Stomach smooth muscle (tissue), 2 donors: ENCODE data around the gene RUFY4.

ENCODE experiments used
- H3K27ac ChIP-seq: one replicate; pipeline ENCODE4 v1.7.0; 2013; ENCODE audit warnings: mild to moderate bottlenecking, low read length, inconsistent platforms
- H3K27me3 ChIP-seq, 2 donors: one replicate each; pipeline ENCODE4 v1.7.0; 2013; ENCODE audit warnings: low read length in 2 of 2; ENCODE audit not compliant: insufficient read depth in 2 of 2, control insufficient read depth in 1 of 2
- H3K36me3 ChIP-seq, 2 donors: one replicate each; pipeline ENCODE4 v1.7.0; 2013; ENCODE audit warnings: low read length in 2 of 2; ENCODE audit not compliant: control insufficient read depth in 2 of 2, insufficient read depth in 2 of 2
- H3K4me1 ChIP-seq: one replicate; pipeline ENCODE4 v1.7.0; 2013; ENCODE audit warnings: low read length; ENCODE audit not compliant: control insufficient read depth, insufficient read depth
- H3K4me3 ChIP-seq, 2 donors: one replicate each; pipeline ENCODE4 v1.7.0; 2013; ENCODE audit warnings: low read length in 2 of 2
- H3K9ac ChIP-seq, 2 donors: one replicate each; pipeline ENCODE4 v1.7.0; 2013; ENCODE audit warnings: low read length in 2 of 2, mild to moderate bottlenecking in 1 of 2
- H3K9me3 ChIP-seq, 2 donors: one replicate each; pipeline ENCODE4 v1.7.0; 2013; ENCODE audit warnings: low read length in 2 of 2; ENCODE audit not compliant: control insufficient read depth in 2 of 2
- donor health status: healthy.
- donor health status: Pancreatic carcinoma.

RUFY4 gene

GRCh38 chr2:218127929-218128455 is 58.9 kb downstream of the RUFY4 start:
- Histone ChIP-seq H3K4me1 (peaks cover 3% of the 10 kb centered on the region), H3K36me3 (no peaks in the 10 kb centered on the region), H3K27me3 (peaks cover 0 to 13% of the 10 kb centered on the region in 2 donors), H3K9ac (no peak overlapping the region), H3K9me3 (no peaks in the 10 kb centered on the region), H3K4me3 (no peak overlapping the region), H3K27ac (no peak overlapping the region)

DNA sequence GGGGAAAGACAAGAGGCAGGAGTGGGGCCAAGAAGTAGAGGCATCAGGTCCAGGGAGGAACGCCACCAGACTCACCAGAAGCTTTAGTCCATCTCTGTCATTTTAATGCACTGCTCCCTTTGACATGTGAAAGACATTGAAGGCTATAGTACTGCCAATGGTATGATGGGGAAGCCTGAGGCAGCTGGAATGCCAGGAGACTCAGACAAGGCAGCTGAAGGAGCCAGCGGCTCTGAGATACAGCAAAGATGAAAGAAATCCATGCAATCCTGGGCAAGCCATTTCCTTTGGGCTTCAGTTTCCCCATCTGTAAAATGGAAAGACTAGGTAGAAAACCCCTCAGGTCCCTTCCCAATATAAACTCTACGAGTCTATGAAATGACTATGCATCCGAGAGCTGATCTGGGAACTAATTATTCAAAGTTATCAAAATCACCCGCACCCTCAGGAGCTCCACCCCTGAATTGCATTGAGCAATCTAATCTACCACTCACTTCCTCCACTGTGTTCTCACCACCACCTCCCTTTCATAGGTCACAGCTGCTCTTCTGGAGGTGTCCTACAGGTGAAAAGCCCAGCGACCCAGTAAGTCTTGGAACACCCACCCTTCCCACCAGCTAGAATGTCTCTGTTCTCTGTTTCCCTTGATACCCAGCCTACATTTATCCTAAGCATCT is 59.9 kb downstream of the RUFY4 start:
- Histone ChIP-seq H3K36me3 (no peaks in the 10 kb centered on the region), H3K27ac (no peak overlapping the region), H3K9ac (no peak overlapping the region), H3K9me3 (no peaks in the 10 kb centered on the region), H3K27me3 (peaks cover 0 to 15% of the 10 kb centered on the region in 2 donors), H3K4me3 (no peak overlapping the region), H3K4me1 (peaks cover 3% of the 10 kb centered on the region)

DNA sequence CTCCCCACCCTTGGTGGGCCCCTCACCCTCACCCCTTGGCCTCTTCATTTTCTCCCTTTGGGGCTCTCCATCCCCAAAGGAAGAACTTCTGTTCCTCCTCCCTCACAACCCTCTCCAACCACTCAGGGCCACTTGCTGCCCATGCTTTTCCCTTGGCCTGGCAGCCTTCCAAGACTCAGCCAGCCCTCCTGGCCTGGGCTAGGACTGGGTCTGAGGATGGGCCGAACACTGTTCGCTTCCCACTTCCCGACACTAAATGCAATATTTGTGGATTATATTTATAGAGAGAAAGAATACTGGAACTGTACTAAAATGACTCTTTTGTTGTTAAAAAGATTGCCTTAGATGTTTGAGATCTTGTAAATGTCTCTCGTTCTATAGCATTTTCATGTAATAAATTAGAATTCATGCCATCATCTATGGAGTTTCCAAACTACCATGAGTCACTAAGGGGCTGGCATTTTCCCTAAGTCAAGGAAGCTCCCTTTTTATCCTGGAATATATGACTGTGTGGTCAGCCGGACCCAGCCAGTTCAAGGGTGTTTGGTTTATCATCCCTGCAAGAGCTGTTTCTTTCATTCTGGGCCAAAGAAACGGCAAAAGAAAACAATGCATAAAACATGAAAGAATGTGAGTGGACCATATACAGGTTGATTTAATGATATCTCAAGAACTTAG is 60.5 kb downstream of the RUFY4 start:
- Histone ChIP-seq H3K36me3 (no peaks in the 10 kb centered on the region), H3K4me3 (no peak overlapping the region), H3K27me3 (peaks cover 0 to 14% of the 10 kb centered on the region in 2 donors), H3K9ac (no peak overlapping the region), H3K4me1 (peaks cover 3% of the 10 kb centered on the region), H3K9me3 (no peaks in the 10 kb centered on the region), H3K27ac (no peak overlapping the region)

DNA sequence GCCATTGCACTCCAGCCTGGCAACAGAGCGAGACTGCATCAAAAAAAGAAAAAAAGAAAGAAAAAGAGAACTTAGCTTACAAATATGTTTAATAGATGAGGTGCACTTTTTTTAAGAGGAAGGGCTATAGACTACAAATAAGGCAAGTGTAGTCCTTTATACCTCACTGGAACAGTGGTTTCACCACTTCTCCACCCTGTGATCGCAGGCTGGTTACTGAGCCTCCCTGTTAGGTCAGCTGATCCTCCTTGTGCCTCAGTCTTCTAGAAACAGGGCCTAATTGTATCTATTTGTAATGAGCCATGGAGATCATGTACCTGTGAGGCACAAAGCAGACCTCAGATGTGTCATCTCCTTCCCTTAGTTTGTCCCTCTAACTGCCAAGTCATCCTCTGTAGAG is 61.3 kb downstream of the RUFY4 start:
- H3K27ac ChIP-seq, result no peak overlapping the region
- no peak overlapping the region for H3K9ac ChIP-seq
- H3K4me3 ChIP-seq, result no peak overlapping the region
- no peaks in the 10 kb centered on the region for H3K4me1 ChIP-seq
- H3K27me3 ChIP-seq, result peaks cover 0 to 15% of the 10 kb centered on the region in 2 donors
- no peaks in the 10 kb centered on the region for H3K36me3 ChIP-seq
- H3K9me3 ChIP-seq, result no peaks in the 10 kb centered on the region

DNA sequence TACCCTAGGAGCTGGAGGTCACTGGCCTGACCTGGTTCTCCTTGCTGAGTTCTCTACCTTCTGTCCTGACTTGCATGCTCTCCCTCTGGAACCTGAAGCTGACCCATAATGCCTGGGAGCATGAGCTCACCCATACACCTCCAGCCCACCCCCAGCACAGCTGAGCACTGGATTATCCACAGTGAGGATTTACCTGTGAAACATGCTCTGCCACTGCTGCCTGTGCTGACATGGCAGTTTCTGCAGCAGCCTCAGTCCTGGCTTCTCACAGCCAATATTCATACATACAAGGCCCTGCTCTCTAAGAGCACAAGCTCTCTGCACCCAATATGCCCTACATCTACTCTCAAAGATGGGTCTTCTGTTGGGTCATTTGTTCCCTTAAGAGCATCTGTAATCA is 61.8 kb downstream of the RUFY4 start:
- Histone ChIP-seq H3K4me3 (no peak overlapping the region), H3K27ac (no peak overlapping the region)

GRCh38 chr2:218137514-218137913 is 68.5 kb downstream of the RUFY4 start:
- Histone ChIP-seq H3K4me1 (peaks cover 2% of the 10 kb centered on the region), H3K27me3 (peaks cover 13 to 27% of the 10 kb centered on the region in 2 donors), H3K4me3 (no peak overlapping the region), H3K9ac (no peak overlapping the region), H3K27ac (no peak overlapping the region), H3K36me3 (no peaks in the 10 kb centered on the region), H3K9me3 (no peaks in the 10 kb centered on the region)

More for the DNA sequence above, 61.8 kb downstream of the RUFY4 start:
- Histone ChIP-seq H3K9me3 (no peaks in the 10 kb centered on the region), H3K4me1 (peaks cover under 1% of the 10 kb centered on the region), H3K9ac (no peak overlapping the region), H3K27me3 (peaks cover 0 to 12% of the 10 kb centered on the region in 2 donors), H3K36me3 (no peaks in the 10 kb centered on the region)

DNA sequence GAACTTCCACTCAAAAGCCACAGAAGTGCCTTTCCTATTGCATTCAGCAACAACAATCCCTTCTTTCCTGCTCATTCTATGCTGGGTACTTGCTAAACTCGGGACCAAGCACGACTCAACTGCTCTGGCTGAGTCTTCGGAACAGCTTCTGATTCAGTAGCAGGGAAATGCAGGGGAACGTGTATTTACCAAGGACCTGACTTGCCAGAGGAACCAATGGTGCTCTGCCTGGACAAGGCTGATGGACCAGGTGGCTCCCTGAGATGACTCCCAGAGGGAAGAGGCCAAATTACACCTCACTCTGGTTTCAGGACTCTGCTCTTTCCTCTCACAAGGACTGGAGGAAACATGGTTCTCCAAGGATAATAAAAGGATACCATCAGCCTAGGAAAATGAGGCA is 69.0 kb downstream of the RUFY4 start:
- H3K9ac ChIP-seq, result no peak overlapping the region
- no peak overlapping the region for H3K4me3 ChIP-seq
- H3K27ac ChIP-seq, result no peak overlapping the region
- no peaks in the 10 kb centered on the region for H3K36me3 ChIP-seq
- peaks cover 13 to 29% of the 10 kb centered on the region in 2 donors for H3K27me3 ChIP-seq
- H3K9me3 ChIP-seq, result no peaks in the 10 kb centered on the region
- peaks cover 2% of the 10 kb centered on the region for H3K4me1 ChIP-seq
